Nucleus accumbens (tissue), 56 donors: ENCODE data around the gene RAB35.

Experiments
- DNase-seq, 56 donors: peaks; one replicate each; lab custom pipeline; 2025; lab: John Stamatoyannopoulos, UW

RAB35 gene

GRCh38 chr12:120116441-120116791 lies at the start of gene RAB35:
RAB35 (minus strand) TSS chr12:120116753; CDS start chr12:120116650, 103 bp downstream.
- peak in 6 of 56 donors; percentile 62 to 88 (median 86) for DNase-seq

- DNase-seq, result no peak
These were observed 47.7 kb upstream of the RAB35 start for GRCh38 chr12:120164293-120164692.

- DNase-seq, result no peak
These were observed 46.2 kb upstream of the RAB35 start for GRCh38 chr12:120162763-120163162.

GRCh38 chr12:120161852-120162251 lies 45.3 kb upstream of the RAB35 start:
- DNase-seq, result no peak

- no peak for DNase-seq
These were observed 43.1 kb upstream of the RAB35 start for GRCh38 chr12:120159509-120160237.

GRCh38 chr12:120158351-120158750 lies 41.8 kb upstream of the RAB35 start:
- no peak for DNase-seq

- DNase-seq, result no peak
These were observed 41.1 kb upstream of the RAB35 start for GRCh38 chr12:120157678-120158077.

GRCh38 chr12:120156315-120157259 lies 40.0 kb upstream of the RAB35 start:
- no peak for DNase-seq

GRCh38 chr12:120155072-120155471 lies 38.5 kb upstream of the RAB35 start:
- no peak for DNase-seq

- no peak for DNase-seq
These were observed 34.5 kb upstream of the RAB35 start for GRCh38 chr12:120150919-120151525.

GRCh38 chr12:120148011-120148410 lies 31.5 kb upstream of the RAB35 start:
- DNase-seq, result no peak

- no peak for DNase-seq
These were observed 28.6 kb upstream of the RAB35 start for GRCh38 chr12:120145164-120145563.

GRCh38 chr12:120144215-120144614 lies 27.7 kb upstream of the RAB35 start:
- no peak for DNase-seq

- DNase-seq, result no peak
These were observed 25.8 kb upstream of the RAB35 start for GRCh38 chr12:120142231-120142877.

- DNase-seq, result peak in 1 of 56 donors; percentile 3
These were observed 24.8 kb upstream of the RAB35 start for GRCh38 chr12:120141336-120141735.

GRCh38 chr12:120140603-120141002 lies 24.1 kb upstream of the RAB35 start:
- DNase-seq, result no peak

- peak in 2 of 56 donors; percentile 10 to 21 for DNase-seq
These were observed 23.4 kb upstream of the RAB35 start for GRCh38 chr12:120139958-120140357.

- DNase-seq, result no peak
These were observed 21.8 kb upstream of the RAB35 start for GRCh38 chr12:120138366-120138765.

- no peak for DNase-seq
These were observed 21.3 kb upstream of the RAB35 start for GRCh38 chr12:120137833-120138232.

GRCh38 chr12:120136093-120136770 lies 19.7 kb upstream of the RAB35 start:
- no peak for DNase-seq
